Measurements from ENCODE around the gene DUSP5.

The DUSP5 gene

GRCh38 chr10:110501142-110501937 lies 3.6 kb downstream of the DUSP5 start:
- DNase-seq, result no peak

GRCh38 chr10:110502072-110502845 lies 4.6 kb downstream of the DUSP5 start:
- DNase-seq, result no peak

- no peak for DNase-seq
These were observed 5.2 kb downstream of the DUSP5 start for GRCh38 chr10:110502851-110503301.

- DNase-seq, result no peak
These were observed 5.9 kb downstream of the DUSP5 start for GRCh38 chr10:110503528-110504110.

GRCh38 chr10:110504111-110504735 lies 6.5 kb downstream of the DUSP5 start:
- DNase-seq, result no peak

GRCh38 chr10:110505130-110505770 lies 7.5 kb downstream of the DUSP5 start:
- no peak for DNase-seq

- no peak for DNase-seq
These were observed 8.7 kb downstream of the DUSP5 start for GRCh38 chr10:110506448-110506847.

GRCh38 chr10:110507346-110507745 lies 9.6 kb downstream of the DUSP5 start:
- DNase-seq, result no peak

- no peak for DNase-seq
These were observed 10.6 kb downstream of the DUSP5 start for GRCh38 chr10:110508159-110508788.

- no peak for DNase-seq
These were observed 11.3 kb downstream of the DUSP5 start for GRCh38 chr10:110508806-110509544.

- DNase-seq, result no peak
These were observed 11.9 kb downstream of the DUSP5 start for GRCh38 chr10:110509560-110509959.

- DNase-seq, result no peak
These were observed 12.4 kb downstream of the DUSP5 start for GRCh38 chr10:110510086-110510485.

GRCh38 chr10:110510730-110511129 lies 13.0 kb downstream of the DUSP5 start:
- no peak for DNase-seq

- DNase-seq, result no peak
These were observed 14.2 kb downstream of the DUSP5 start for GRCh38 chr10:110511734-110512449.

GRCh38 chr10:110512461-110513187 lies 14.9 kb downstream of the DUSP5 start:
- no peak for DNase-seq

GRCh38 chr10:110513949-110514348 lies 16.2 kb downstream of the DUSP5 start:
- no peak for DNase-seq

- no peak for DNase-seq
These were observed 17.1 kb downstream of the DUSP5 start for GRCh38 chr10:110514848-110515247.

- DNase-seq, result no peak
These were observed 19.2 kb downstream of the DUSP5 start for GRCh38 chr10:110516815-110517492.

- no peak for DNase-seq
These were observed 24.8 kb downstream of the DUSP5 start for GRCh38 chr10:110522365-110522988.

Measured in NCI-H526 (cell line).